IMR-90 (cell line): Measurements from ENCODE around the gene GALNT5. TPM values are rescaled to one million over a fixed set of nuclear protein-coding genes. Genes with fewer than 3 reads are reported as not detected.

Experiments
- ATAC-seq: fragments of 200-7000 bp; cut with Tn5 transposase; 2 replicates; pipeline ENCODE4 v1.9.1; 2020; ENCODE audit warnings: low read depth, mild to moderate bottlenecking, moderate library complexity
- BruUV-seq: library from RNA; stranded (reverse); fragments of 400-500 nt; replicated peaks from 2 replicates; lab custom pipeline; 2021; lab: Mats Ljungman, UMichigan
- CTCF ChIA-PET: fragments of 300-600 bp; formaldehyde crosslinking; extraction: SDS; loops from one replicate; lab custom pipeline; 2021; ENCODE audit warnings: antibody characterized with exemption; lab: Yijun Ruan, JAX
- POLR2A ChIA-PET: fragments of 300-600 bp; sonication (Branson Sonifier 250); formaldehyde crosslinking; loops from one replicate; lab custom pipeline; 2022; ENCODE audit warnings: antibody characterized with exemption; ENCODE audit not compliant: unreplicated experiment; lab: Charles Lee
- DNase-seq: peaks from one replicate; pipeline ENCODE4 v3.0.0; 2013
- H2AFZ ChIP-seq: replicated peaks from 2 replicates; pipeline ENCODE3; 2013; ENCODE audit warnings: low read length, mild to moderate bottlenecking; ENCODE audit not compliant: poor library complexity
- H2AK5ac ChIP-seq: 2 replicates; pipeline ENCODE4 v1.6.1; 2013; ENCODE audit warnings: low read depth, low read length, inconsistent platforms
- H2AK9ac ChIP-seq: replicated peaks from 2 replicates; pipeline ENCODE3; 2013; ENCODE audit warnings: mild to moderate bottlenecking, low read depth, low read length, moderate library complexity; ENCODE audit not compliant: poor library complexity
- H2BK120ac ChIP-seq: 2 replicates; pipeline ENCODE4 v1.6.1; 2013; ENCODE audit warnings: low read depth, low read length, inconsistent platforms
- H2BK15ac ChIP-seq: 3 replicates; pipeline ENCODE4 v1.6.1; 2013; ENCODE audit warnings: low read depth, low read length, inconsistent platforms
- H2BK20ac ChIP-seq: 2 replicates; pipeline ENCODE4 v1.6.1; 2013; ENCODE audit warnings: low read depth, mild to moderate bottlenecking, inconsistent platforms, low read length, moderate library complexity
- H2BK5ac ChIP-seq: 2 replicates; pipeline ENCODE4 v1.6.1; 2013; ENCODE audit warnings: mild to moderate bottlenecking, low read depth, low read length, inconsistent platforms; ENCODE audit not compliant: poor library complexity, severe bottlenecking
- H3K14ac ChIP-seq: replicated peaks from 2 replicates; pipeline ENCODE4 v1.6.1; 2013; ENCODE audit warnings: low read depth, low read length, inconsistent platforms
- H3K18ac ChIP-seq: 2 replicates; pipeline ENCODE4 v1.6.1; 2013; ENCODE audit warnings: low read depth, low read length, control low read depth
- H3K23ac ChIP-seq: 2 replicates; pipeline ENCODE4 v1.6.1; 2013; ENCODE audit warnings: low read depth, low read length, inconsistent platforms
- H3K27ac ChIP-seq: 2 replicates; pipeline ENCODE4 v1.5.1; 2013; ENCODE audit warnings: mild to moderate bottlenecking, control low read depth, low read length; ENCODE audit not compliant: insufficient read depth
- H3K27me3 ChIP-seq: 2 replicates; pipeline ENCODE4 v1.6.1; 2013; ENCODE audit warnings: low read length; ENCODE audit not compliant: control insufficient read depth, insufficient read depth
- H3K36me3 ChIP-seq: 2 replicates; pipeline ENCODE4 v1.6.1; 2013; ENCODE audit warnings: low read length, mixed read lengths; ENCODE audit not compliant: control insufficient read depth, insufficient read depth
- H3K4ac ChIP-seq: 2 replicates; pipeline ENCODE4 v1.6.1; 2013; ENCODE audit warnings: low read depth, low read length, inconsistent platforms
- H3K4me1 ChIP-seq: 2 replicates; pipeline ENCODE4 v1.6.1; 2013; ENCODE audit warnings: low read length, mixed read lengths; ENCODE audit not compliant: control insufficient read depth, insufficient read depth
- H3K4me2 ChIP-seq: 2 replicates; pipeline ENCODE4 v1.6.1; 2013; ENCODE audit warnings: low read depth, mild to moderate bottlenecking, control low read depth, low read length, moderate library complexity
- H3K4me3 ChIP-seq: 2 replicates; pipeline ENCODE4 v1.5.1; 2013; ENCODE audit warnings: low read depth, mild to moderate bottlenecking, control low read depth, low read length, moderate library complexity; ENCODE audit not compliant: insufficient read depth
- H3K56ac ChIP-seq: 2 replicates; pipeline ENCODE4 v1.6.1; 2013; ENCODE audit warnings: low read length, inconsistent platforms; ENCODE audit not compliant: insufficient read depth; ENCODE audit errors: extremely low read depth
- H3K79me1 ChIP-seq, 2 experiments: 2 replicates each; pipeline ENCODE4 v1.6.1; 2013; ENCODE audit warnings: low read length in 2 of 2, inconsistent platforms in 1 of 2, low read depth in 1 of 2
- H3K9ac ChIP-seq: 2 replicates; pipeline ENCODE4 v1.6.1; 2013; ENCODE audit warnings: low read depth, low read length, control low read depth
- H3K9me1 ChIP-seq: 2 replicates; pipeline ENCODE4 v1.6.1; 2013; ENCODE audit warnings: low read length, inconsistent platforms; ENCODE audit not compliant: insufficient read depth
- H3K9me3 ChIP-seq: 2 replicates; pipeline ENCODE4 v1.6.1; 2013; ENCODE audit warnings: low read length; ENCODE audit not compliant: control insufficient read depth, insufficient read depth
- H4K20me1 ChIP-seq: 2 replicates; pipeline ENCODE4 v1.6.1; 2013; ENCODE audit warnings: low read length, inconsistent platforms; ENCODE audit not compliant: insufficient read depth
- H4K5ac ChIP-seq: 2 replicates; pipeline ENCODE4 v1.6.1; 2013; ENCODE audit warnings: mild to moderate bottlenecking, low read depth, low read length, control low read depth
- H4K8ac ChIP-seq, 2 experiments: 2 replicates each; pipeline ENCODE4 v1.6.1; 2013; ENCODE audit warnings: low read depth in 2 of 2, low read length in 2 of 2, control low read depth in 1 of 2, inconsistent platforms in 1 of 2
- H4K91ac ChIP-seq: 2 replicates; pipeline ENCODE4 v1.6.1; 2013; ENCODE audit warnings: low read depth, low read length, inconsistent platforms; ENCODE audit not compliant: insufficient read depth
- BHLHE40 ChIP-seq: fragments of 150-350 bp; IDR thresholded peaks from 2 replicates; pipeline ENCODE4 v1.6.1; 2016; ENCODE audit warnings: mild to moderate bottlenecking, low read depth, low read length
- CEBPB ChIP-seq: IDR thresholded peaks from 2 replicates; pipeline ENCODE4 v1.6.1; 2012; ENCODE audit warnings: low read depth, low read length, improper control_type of control experiment
- CHD1 ChIP-seq: IDR thresholded peaks from 2 replicates; pipeline ENCODE4 v1.6.1; 2012; ENCODE audit warnings: low read depth, low read length, improper control_type of control experiment
- CTCF ChIP-seq: conservative IDR thresholded peaks from 2 replicates; pipeline ENCODE4 v1.5.1; 2012; ENCODE audit warnings: mild to moderate bottlenecking, low read depth, low read length, improper control_type of control experiment
- ELK1 ChIP-seq: fragments of 150-350 bp; IDR thresholded peaks from 2 replicates; pipeline ENCODE4 v1.6.1; 2016; ENCODE audit warnings: low read depth, mild to moderate bottlenecking, low read length, moderate library complexity, borderline replicate concordance
- FOS ChIP-seq: fragments of 150-350 bp; IDR thresholded peaks from 2 replicates; pipeline ENCODE4 v1.6.1; 2016; ENCODE audit warnings: low read depth, low read length
- MXI1 ChIP-seq: IDR thresholded peaks from 2 replicates; pipeline ENCODE4 v1.6.1; 2012; ENCODE audit warnings: low read depth, mild to moderate bottlenecking, low read length, moderate library complexity, borderline replicate concordance
- POLR2A ChIP-seq: IDR thresholded peaks from 2 replicates; pipeline ENCODE4 v1.6.1; 2012; ENCODE audit warnings: mild to moderate bottlenecking, low read depth, low read length
- RAD21 ChIP-seq: IDR thresholded peaks from 2 replicates; pipeline ENCODE4 v1.6.1; 2012; ENCODE audit warnings: low read length, improper control_type of control experiment
- RCOR1 ChIP-seq: IDR thresholded peaks from 2 replicates; pipeline ENCODE4 v1.6.1; 2012; ENCODE audit warnings: mild to moderate bottlenecking, low read length, improper control_type of control experiment; ENCODE audit not compliant: insufficient replicate concordance
- RFX5 ChIP-seq: IDR thresholded peaks from 2 replicates; pipeline ENCODE4 v1.8.0; 2012; ENCODE audit warnings: low read depth, mild to moderate bottlenecking, low read length, moderate library complexity
- SMC3 ChIP-seq: fragments of 150-350 bp; IDR thresholded peaks from 2 replicates; pipeline ENCODE4 v1.6.1; 2016; ENCODE audit warnings: low read depth, mild to moderate bottlenecking, antibody characterized with exemption, low read length, moderate library complexity
- WGBS, 2 experiments: methylation state at CpG; one replicate each; pipeline versions ENCODE4 v1.1.5 to v1.1.7; 2013; ENCODE audit warnings: missing lambda C conversion rate in 2 of 2; ENCODE audit not compliant: insufficient read length in 1 of 2; ENCODE audit errors: extremely low coverage in 2 of 2; 5-methylcytosine and 5-hydroxymethylcytosine counted together
- dilution Hi-C: fragments of 300-500 bp; cut with HindIII; formaldehyde crosslinking; loops from one replicate; pipeline ENCODE4 v1.14.3; 2018; ENCODE audit warnings: low sequenced_read_pairs; ENCODE audit not compliant: unreplicated experiment
- in situ Hi-C: fragments of 300-500 bp; cut with MboI; formaldehyde crosslinking; loops from 3 replicates; pipeline ENCODE4 v1.14.3; 2019; ENCODE audit warnings: low sequenced_read_pairs, inconsistent platforms, mixed read lengths
- intact Hi-C: fragments of 100-400 bp; cut with micrococcal nuclease; formaldehyde crosslinking; loops from 2 replicates; pipeline ENCODE4 v1.10.0; 2022
- polyA plus RNA-seq, 3 experiments: library from polyadenylated mRNA; depleted of rRNA; stranded (reverse); fragments of >200 nt; gene quantifications; 2 replicates each; pipeline ENCODE4 v1.2.3, GENCODE V29; 2012; ENCODE audit warnings: low replicate concordance in 1 of 3
- total RNA-seq: library from RNA; depleted of rRNA; stranded (reverse); fragments of >200 nt; gene quantifications from 2 replicates; pipeline ENCODE4 v1.2.3, GENCODE V29; 2012

GALNT5 gene
- total and polyA plus RNA-seq, 2 of the 4 experiments (the other 2 are of a cell fraction): 36.3 to 63.3 TPM

GRCh38 chr2:157334335-157334734 is 76.8 kb downstream of the GALNT5 start:
- in situ Hi-C loops: loop anchor here (25.0 kb wide), 1 partner anchor 1947 kb away; no protein-coding TSS in a partner anchor
- BruUV-seq: no TSS peak

More at GRCh38 chr2:157334335-157334734, 76.8 kb downstream of the GALNT5 start:
- no peak overlapping the region for H4K5ac ChIP-seq
- H2AFZ ChIP-seq: no peak overlapping the region
- H3K23ac ChIP-seq: no peak overlapping the region
- H3K79me1 ChIP-seq: no peaks in the 10 kb centered on the region
- ATAC-seq (no peak), DNase-seq (no peak)
- H3K18ac ChIP-seq: no peak overlapping the region
- intact Hi-C loops: no loop called here
- H3K14ac ChIP-seq: no peak overlapping the region
- H3K4me2 ChIP-seq: no peak overlapping the region
- no peak overlapping the region for H3K9ac ChIP-seq
- no peaks in the 10 kb centered on the region for H3K36me3 ChIP-seq
- H3K4me3 ChIP-seq: no peak overlapping the region
- H2BK20ac ChIP-seq: no peak overlapping the region
- H3K9me1 ChIP-seq: no peaks in the 10 kb centered on the region
- H3K27me3 ChIP-seq: no peaks in the 10 kb centered on the region; the same call in 1 of the 2 replicates
- H2BK120ac ChIP-seq: no peak overlapping the region
- no peak overlapping the region for H3K4ac ChIP-seq
- H4K20me1 ChIP-seq: no peaks in the 10 kb centered on the region
- dilution Hi-C loops: no loop called here
- H3K27ac ChIP-seq: no peak overlapping the region
- H2AK9ac ChIP-seq: no peak overlapping the region
- H2BK5ac ChIP-seq: no peak overlapping the region
- no peak overlapping the region for H2AK5ac ChIP-seq
- TF ChIP-seq FOS (no peak), SMC3 (no peak), RAD21 (no peak), CTCF (no peak), BHLHE40 (no peak), ELK1 (no peak), CEBPB (no peak), RCOR1 (no peak), POLR2A (no peak), RFX5 (no peak), CHD1 (no peak), MXI1 (no peak)
- H2BK15ac ChIP-seq: no peak overlapping the region
- POLR2A ChIA-PET: no interaction called here
- CTCF ChIA-PET: interaction anchor here (1.2 to 1.8 kb wide), 2 partner anchors 12 to 32 kb away, joined by 5 to 18 read pairs; no protein-coding TSS in a partner anchor
- H4K8ac ChIP-seq: no peak overlapping the region
- H3K56ac ChIP-seq: no peak overlapping the region
- no peaks in the 10 kb centered on the region for H3K9me3 ChIP-seq
- WGBS, 2 experiments: no CpG with 5 or more reads among the region's 4 CpGs
- no peaks in the 10 kb centered on the region for H3K4me1 ChIP-seq
- H4K91ac ChIP-seq: no peak overlapping the region
